Measurements from ENCODE around the gene PNMA8A. TPM values are rescaled to one million over a fixed set of nuclear protein-coding genes. Genes with fewer than 3 reads are reported as not detected.

The PNMA8A gene
- total and polyA plus RNA-seq, 7 donors, result 0.11 to 3.8 (median 0.93) TPM

- H3K36me3 ChIP-seq (ENCODE audit: insufficient read depth in 1 of 2, low read depth in 1 of 2), result no peaks in the 10 kb centered on the region
- no peak overlapping the region for H3K27ac ChIP-seq
- H3K9me3 ChIP-seq, result no peaks in the 10 kb centered on the region
- no peak overlapping the region for H3K4me3 ChIP-seq
- DNase-seq, result no peak
- peaks cover 0 to 4% (median 0%) of the 10 kb centered on the region in 3 donors for H3K27me3 ChIP-seq (ENCODE audit: insufficient read depth in 3 of 3, low read length in 2 of 3)
- no peak for TF ChIP-seq CTCF (IDR thresholded peaks at IDR 0.05)
- ATAC-seq, result no peak
- H3K4me1 ChIP-seq, result no peaks in the 10 kb centered on the region
- WGBS, 3 donors, result 63 to 82% (median 66%) methylated on average over 3 of the region's 3 CpGs
- intact Hi-C loops (cut with DNase I), result loop anchor here in 1 of 2 donors (10.0 kb wide), 1 partner anchor 240 kb away; no protein-coding TSS in a partner anchor
These were observed 43.9 kb upstream of the PNMA8A start for GRCh38 chr19:46515290-46515609.

- Histone ChIP-seq H3K4me3 (no peak overlapping the region), H3K27ac (no peak overlapping the region), H3K36me3 (ENCODE audit: insufficient read depth in 1 of 2, low read depth in 1 of 2) (no peaks in the 10 kb centered on the region), H3K27me3 (ENCODE audit: insufficient read depth in 3 of 3, low read length in 2 of 3) (peaks cover 0 to 4% (median 0%) of the 10 kb centered on the region in 3 donors), H3K4me1 (no peaks in the 10 kb centered on the region), H3K9me3 (no peaks in the 10 kb centered on the region)
- intact Hi-C loops (cut with DNase I), result loop anchor here in 1 of 2 donors (10.0 kb wide), 1 partner anchor 240 kb away; no protein-coding TSS in a partner anchor
- ATAC-seq, result no peak
- WGBS, 3 donors, result 71 to 82% (median 76%) methylated on average over 9 to 13 of the region's 13 CpGs
- no peak for DNase-seq
- TF ChIP-seq CTCF (IDR thresholded peaks at IDR 0.05), result no peak
These were observed 43.4 kb upstream of the PNMA8A start for GRCh38 chr19:46514589-46515289.

GRCh38 chr19:46513461-46514236, 42.3 kb upstream of the PNMA8A start:
- Histone ChIP-seq H3K4me3 (no peak overlapping the region), H3K27me3 (ENCODE audit: insufficient read depth in 3 of 3, low read length in 2 of 3) (peaks cover 0 to 4% (median 0%) of the 10 kb centered on the region in 3 donors), H3K4me1 (no peaks in the 10 kb centered on the region), H3K27ac (no peak overlapping the region), H3K9me3 (no peaks in the 10 kb centered on the region), H3K36me3 (ENCODE audit: insufficient read depth in 1 of 2, low read depth in 1 of 2) (no peaks in the 10 kb centered on the region)
- ATAC-seq, result peak; percentile 74 to 87 (median 86)
- 26 to 27% (median 27%) methylated on average over 36 of the region's 36 CpGs for WGBS, 3 donors
- DNase-seq, result peak; percentile 82 to 89
- TF ChIP-seq CTCF (IDR thresholded peaks at IDR 0.05), result peak; percentile 88
- intact Hi-C loops (cut with DNase I), result loop anchor here in 1 of 2 donors (10.0 kb wide), 1 partner anchor 239 kb away; no protein-coding TSS in a partner anchor

GRCh38 chr19:46511237-46511636, 39.9 kb upstream of the PNMA8A start:
- Histone ChIP-seq H3K36me3 (ENCODE audit: insufficient read depth in 1 of 2, low read depth in 1 of 2) (no peaks in the 10 kb centered on the region), H3K4me3 (no peak overlapping the region), H3K9me3 (no peaks in the 10 kb centered on the region), H3K27me3 (ENCODE audit: insufficient read depth in 3 of 3, low read length in 2 of 3) (peaks cover 0 to 3% (median 0%) of the 10 kb centered on the region in 3 donors), H3K27ac (no peak overlapping the region), H3K4me1 (no peaks in the 10 kb centered on the region)
- DNase-seq, result no peak
- 82 to 88% (median 85%) methylated on average over 4 of the region's 4 CpGs for WGBS, 3 donors
- no peak for ATAC-seq
- no peak for TF ChIP-seq CTCF (IDR thresholded peaks at IDR 0.05)
- intact Hi-C loops (cut with DNase I), result loop anchor here in 1 of 2 donors (10.0 kb wide), 1 partner anchor 236 kb away; no protein-coding TSS in a partner anchor
